ENCODE measurements around the gene B4GALNT4.

DNA sequence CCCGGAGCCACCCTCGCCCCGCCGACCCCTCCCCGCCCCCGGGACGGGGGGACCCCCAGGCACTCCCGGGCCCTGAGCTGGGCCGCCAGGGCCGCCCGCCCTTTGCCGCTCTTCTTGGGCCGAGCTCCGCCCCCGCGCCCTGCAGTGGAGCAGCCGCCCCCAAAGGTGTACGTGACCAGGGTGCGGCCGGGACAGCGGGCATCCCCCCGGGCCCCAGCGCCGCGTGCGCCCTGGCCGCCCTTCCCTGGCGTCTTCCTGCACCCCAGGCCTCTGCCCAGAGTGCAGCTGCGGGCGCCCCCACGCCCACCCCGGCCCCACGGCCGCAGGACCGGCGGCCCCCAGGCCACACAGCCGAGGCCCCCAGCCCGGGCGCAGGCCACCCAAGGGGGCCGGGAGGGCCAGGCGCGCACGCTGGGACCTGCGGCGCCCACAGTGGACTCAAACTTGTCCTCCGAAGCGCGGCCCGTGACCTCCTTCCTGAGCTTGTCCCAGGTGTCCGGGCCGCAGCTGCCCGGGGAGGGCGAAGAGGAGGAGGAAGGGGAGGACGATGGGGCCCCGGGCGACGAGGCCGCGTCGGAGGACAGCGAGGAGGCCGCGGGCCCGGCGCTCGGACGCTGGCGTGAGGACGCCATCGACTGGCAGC is 7.4 kb downstream of the B4GALNT4 start:
- TF ChIP-seq, protein P1, sequence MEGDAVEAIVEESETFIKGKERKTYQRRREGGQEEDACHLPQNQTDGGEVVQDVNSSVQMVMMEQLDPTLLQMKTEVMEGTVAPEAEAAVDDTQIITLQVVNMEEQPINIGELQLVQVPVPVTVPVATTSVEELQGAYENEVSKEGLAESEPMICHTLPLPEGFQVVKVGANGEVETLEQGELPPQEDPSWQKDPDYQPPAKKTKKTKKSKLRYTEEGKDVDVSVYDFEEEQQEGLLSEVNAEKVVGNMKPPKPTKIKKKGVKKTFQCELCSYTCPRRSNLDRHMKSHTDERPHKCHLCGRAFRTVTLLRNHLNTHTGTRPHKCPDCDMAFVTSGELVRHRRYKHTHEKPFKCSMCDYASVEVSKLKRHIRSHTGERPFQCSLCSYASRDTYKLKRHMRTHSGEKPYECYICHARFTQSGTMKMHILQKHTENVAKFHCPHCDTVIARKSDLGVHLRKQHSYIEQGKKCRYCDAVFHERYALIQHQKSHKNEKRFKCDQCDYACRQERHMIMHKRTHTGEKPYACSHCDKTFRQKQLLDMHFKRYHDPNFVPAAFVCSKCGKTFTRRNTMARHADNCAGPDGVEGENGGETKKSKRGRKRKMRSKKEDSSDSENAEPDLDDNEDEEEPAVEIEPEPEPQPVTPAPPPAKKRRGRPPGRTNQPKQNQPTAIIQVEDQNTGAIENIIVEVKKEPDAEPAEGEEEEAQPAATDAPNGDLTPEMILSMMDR (IDR thresholded peaks at IDR 0.05 in 4 of 5, conservative IDR thresholded peaks at IDR 0.05 in 1 of 5): no peak
- no peak for TF ChIP-seq POLR2A (IDR thresholded peaks at IDR 0.05)

Data from gastrocnemius medialis (tissue), 4 donors.